GM12801 (cell line): ENCODE results near the gene P2RY6.

Experiments
- TF ChIP-seq, protein P1 (sequence below): IDR thresholded peaks from one replicate; pipeline ENCODE4 v1.5.1; 2011; ENCODE audit warnings: control low read depth; ENCODE audit not compliant: insufficient read length; ENCODE audit errors: extremely low read depth

P2RY6 gene

GRCh38 chr11:73310076-73310475, 37.9 kb downstream of the P2RY6 start:
- TF ChIP-seq, protein P1, sequence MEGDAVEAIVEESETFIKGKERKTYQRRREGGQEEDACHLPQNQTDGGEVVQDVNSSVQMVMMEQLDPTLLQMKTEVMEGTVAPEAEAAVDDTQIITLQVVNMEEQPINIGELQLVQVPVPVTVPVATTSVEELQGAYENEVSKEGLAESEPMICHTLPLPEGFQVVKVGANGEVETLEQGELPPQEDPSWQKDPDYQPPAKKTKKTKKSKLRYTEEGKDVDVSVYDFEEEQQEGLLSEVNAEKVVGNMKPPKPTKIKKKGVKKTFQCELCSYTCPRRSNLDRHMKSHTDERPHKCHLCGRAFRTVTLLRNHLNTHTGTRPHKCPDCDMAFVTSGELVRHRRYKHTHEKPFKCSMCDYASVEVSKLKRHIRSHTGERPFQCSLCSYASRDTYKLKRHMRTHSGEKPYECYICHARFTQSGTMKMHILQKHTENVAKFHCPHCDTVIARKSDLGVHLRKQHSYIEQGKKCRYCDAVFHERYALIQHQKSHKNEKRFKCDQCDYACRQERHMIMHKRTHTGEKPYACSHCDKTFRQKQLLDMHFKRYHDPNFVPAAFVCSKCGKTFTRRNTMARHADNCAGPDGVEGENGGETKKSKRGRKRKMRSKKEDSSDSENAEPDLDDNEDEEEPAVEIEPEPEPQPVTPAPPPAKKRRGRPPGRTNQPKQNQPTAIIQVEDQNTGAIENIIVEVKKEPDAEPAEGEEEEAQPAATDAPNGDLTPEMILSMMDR = no peak

- TF ChIP-seq, protein P1 = no peak
These were observed 38.7 kb downstream of the P2RY6 start for GRCh38 chr11:73310661-73311393.

DNA sequence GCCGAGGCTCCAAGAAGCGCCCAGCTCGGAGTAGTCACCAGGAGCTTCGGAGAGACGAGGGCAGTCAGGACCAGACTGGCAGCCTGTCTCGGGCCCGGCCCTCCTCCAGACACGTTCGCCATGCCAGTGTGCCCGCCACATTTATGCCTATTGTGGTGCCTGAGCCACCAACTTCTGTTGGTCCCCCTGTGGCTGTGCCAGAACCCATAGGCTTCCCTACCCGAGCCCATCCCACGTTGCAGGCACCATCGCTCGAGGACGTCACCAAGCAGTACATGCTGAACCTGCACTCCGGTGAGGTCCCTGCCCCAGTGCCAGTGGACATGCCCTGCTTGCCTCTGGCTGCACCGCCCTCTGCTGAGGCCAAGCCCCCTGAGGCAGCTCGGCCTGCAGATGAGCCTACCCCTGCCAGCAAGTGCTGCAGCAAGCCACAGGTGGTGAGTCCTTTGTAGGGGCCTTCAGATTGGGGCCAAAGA, 39.3 kb downstream of the P2RY6 start:
- TF ChIP-seq, protein P1 = no peak

DNA sequence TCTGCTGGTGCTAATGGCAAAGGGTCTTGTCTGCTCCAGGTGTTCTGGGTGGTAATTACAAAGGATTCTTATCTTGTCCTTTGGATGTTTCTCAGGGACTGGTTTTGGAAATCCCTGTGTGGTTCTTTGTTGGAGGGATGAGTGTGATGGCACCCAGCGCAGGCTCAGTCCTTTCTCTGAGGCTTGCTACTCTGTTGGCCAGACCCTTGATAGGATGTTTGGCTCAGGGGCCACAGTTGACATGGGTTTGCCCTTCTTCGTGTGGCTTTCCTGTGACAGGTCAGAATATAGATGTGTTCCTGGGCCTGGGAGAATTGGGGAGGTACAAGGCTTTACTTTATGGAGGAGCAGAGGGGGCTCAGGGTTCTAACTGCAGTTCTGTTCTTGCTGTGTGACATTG, 39.9 kb downstream of the P2RY6 start:
- TF ChIP-seq, protein P1 = no peak

GRCh38 chr11:73312851-73313327, 40.8 kb downstream of the P2RY6 start:
- TF ChIP-seq, protein P1 = no peak

DNA sequence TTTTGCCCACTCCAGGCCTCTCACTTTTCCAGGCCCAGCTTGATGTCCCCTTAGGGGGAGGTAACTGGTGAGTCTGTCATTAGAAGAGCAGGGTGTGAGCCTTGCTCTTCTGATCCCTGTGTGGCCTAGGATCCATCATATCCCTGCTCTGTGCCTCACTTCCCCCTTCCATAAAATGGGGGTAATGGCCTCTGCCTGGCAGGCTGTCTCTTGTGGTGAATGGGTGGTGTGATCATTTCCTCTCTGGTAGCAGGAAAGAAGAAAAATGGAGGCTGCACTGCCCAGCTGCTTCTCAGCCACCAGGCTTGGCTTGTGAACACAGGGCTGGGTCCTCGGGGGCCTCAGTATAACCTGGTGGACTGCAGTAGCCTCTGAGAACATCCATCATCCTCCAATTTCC, 41.5 kb downstream of the P2RY6 start:
- TF ChIP-seq, protein P1 = no peak

- TF ChIP-seq, protein P1 = no peak
These were observed 42.2 kb downstream of the P2RY6 start for GRCh38 chr11:73314117-73314961.
